K562 (cell line): ENCODE results near the gene ITPK1.

ENCODE experiments used
- ATF6 ChIP-seq: sonication (generic); formaldehyde crosslinking; IDR thresholded peaks from 2 replicates; pipeline ENCODE4 v1.4.0; 2020; ENCODE audit warnings: mild to moderate bottlenecking, missing genetic modification reagents
- FOXP4 ChIP-seq: sonication (generic); formaldehyde crosslinking; IDR thresholded peaks from 2 replicates; pipeline ENCODE4 v1.8.0; 2022; ENCODE audit warnings: mild to moderate bottlenecking, missing genetic modification reagents, borderline replicate concordance
- RFX5 ChIP-seq: IDR thresholded peaks from 2 replicates; pipeline ENCODE4 v1.6.1; 2011; ENCODE audit warnings: low read depth, mild to moderate bottlenecking, improper control_type of control experiment, low read length
- ZFX ChIP-seq: sonication (generic); formaldehyde crosslinking; IDR thresholded peaks from 2 replicates; pipeline ENCODE4 v1.8.0; 2022; ENCODE audit warnings: mild to moderate bottlenecking, missing genetic modification reagents, moderate library complexity

GRCh38 chr14:92994131-92994676, 121.5 kb downstream of the ITPK1 start:
- TF ChIP-seq ZFX (CRISPR knock-in tag) (peak; percentile 56), ATF6 (no peak), FOXP4 (CRISPR knock-in tag) (no peak), RFX5 (no peak)
